ENCODE results near the gene PPIE. TPM values are rescaled to one million over a fixed set of nuclear protein-coding genes. Genes with fewer than 3 reads are reported as not detected.

PPIE gene
- total and polyA plus RNA-seq, 2 of the 13 experiments (the other 11 are each of a cell fraction or from before 2014, with no cell fraction given), result 15.3 to 26.3 TPM

GRCh38 chr1:39799770-39800470 is 61.2 kb downstream of the PPIE start (continued):
- TF ChIP-seq ZNF598 (CRISPR knock-in tag; IDR thresholded peaks at IDR 0.05; ENCODE audit: borderline replicate concordance) (no peak), NR2C2 (CRISPR knock-in tag; IDR thresholded peaks at IDR 0.05; ENCODE audit: borderline replicate concordance) (0 out of 2 replicates have a peak, but pooled peaks have one; percentile 33), ARID3A (IDR thresholded peaks at IDR 0.05; ENCODE audit: low read depth, low read length) (peak; percentile 50; the same call in 1 of the 2 replicates), ZNF501 (CRISPR knock-in tag; IDR thresholded peaks at IDR 0.05) (no peak), ZNF768 (CRISPR knock-in tag; IDR thresholded peaks at IDR 0.05) (peak; percentile 51; the same call in 1 of the 2 replicates), ELK4 (CRISPR knock-in tag; IDR thresholded peaks at IDR 0.05; ENCODE audit: borderline replicate concordance) (no peak), ZSCAN25 (CRISPR knock-in tag; IDR thresholded peaks at IDR 0.05) (no peak), FLYWCH1 (CRISPR knock-in tag; IDR thresholded peaks at IDR 0.05) (no peak), TBX3 (IDR thresholded peaks at IDR 0.05; ENCODE audit: borderline replicate concordance) (peak; percentile 70; the same call in 1 of the 2 replicates), RARA (CRISPR knock-in tag; IDR thresholded peaks at IDR 0.05) (peak; percentile 13; the same call in 1 of the 2 replicates), PTBP1 (IDR thresholded peaks at IDR 0.05; ENCODE audit: low read depth, low read length, poor library complexity, severe bottlenecking) (no peak), MXD4 (CRISPR knock-in tag; IDR thresholded peaks at IDR 0.05) (no peak), IRX3 (CRISPR knock-in tag; IDR thresholded peaks at IDR 0.05; ENCODE audit: borderline replicate concordance, low read depth) (no peak), ZNF574 (CRISPR knock-in tag; IDR thresholded peaks at IDR 0.05) (no peak), ZNF550 (CRISPR knock-in tag; IDR thresholded peaks at IDR 0.05; ENCODE audit: borderline replicate concordance) (no peak), ZNF710 (CRISPR knock-in tag; IDR thresholded peaks at IDR 0.05; ENCODE audit: borderline replicate concordance) (no peak), ZNF24 (IDR thresholded peaks at IDR 0.05) (no peak), JARID2 (CRISPR knock-in tag; IDR thresholded peaks at IDR 0.05; ENCODE audit: insufficient replicate concordance) (no peak), ZNF788 (CRISPR knock-in tag; IDR thresholded peaks at IDR 0.05; ENCODE audit: borderline replicate concordance) (no peak), ZNF562 (CRISPR knock-in tag; IDR thresholded peaks at IDR 0.05; ENCODE audit: borderline replicate concordance) (no peak), PITX1 (CRISPR knock-in tag; IDR thresholded peaks at IDR 0.05) (no peak), BORCS8-MEF2B (CRISPR knock-in tag; IDR thresholded peaks at IDR 0.05) (no peak)
